Endodermal cell (in vitro differentiated cells): Measurements from ENCODE around the gene NFYA. TPM values are rescaled to one million over a fixed set of nuclear protein-coding genes. Genes with fewer than 3 reads are reported as not detected.

Experiments
- DNase-seq: peaks from one replicate; pipeline ENCODE4 v3.0.0-alpha.2; 2017
- H3K27ac ChIP-seq: 2 replicates; pipeline ENCODE4 v1.5.1; 2013; ENCODE audit warnings: mild to moderate bottlenecking, low read depth, low read length, moderate library complexity
- H3K27me3 ChIP-seq: 2 replicates; pipeline ENCODE4 v1.6.1; 2013; ENCODE audit warnings: mild to moderate bottlenecking, low read length, moderate library complexity; ENCODE audit not compliant: insufficient read depth, control insufficient read depth, poor library complexity, severe bottlenecking
- H3K36me3 ChIP-seq: 2 replicates; pipeline ENCODE4 v1.7.0; 2013; ENCODE audit warnings: mild to moderate bottlenecking, low read length, moderate library complexity; ENCODE audit not compliant: control insufficient read depth, insufficient read depth
- H3K4me1 ChIP-seq: one replicate; pipeline ENCODE4 v1.7.0; 2013; ENCODE audit warnings: low read length; ENCODE audit not compliant: control insufficient read depth, insufficient read depth
- H3K4me3 ChIP-seq: 2 replicates; pipeline ENCODE4 v1.5.1; 2013; ENCODE audit warnings: mild to moderate bottlenecking, low read length, moderate library complexity
- H3K9ac ChIP-seq: 2 replicates; pipeline ENCODE4 v1.6.1; 2013; ENCODE audit warnings: mild to moderate bottlenecking, low read length, moderate library complexity; ENCODE audit not compliant: poor library complexity, severe bottlenecking; ENCODE audit errors: extremely low read depth
- H3K9me3 ChIP-seq: 2 replicates; pipeline ENCODE4 v1.6.1; 2013; ENCODE audit warnings: mild to moderate bottlenecking, low read length, moderate library complexity; ENCODE audit not compliant: control insufficient read depth
- H3K27ac Mint-ChIP-seq: 2 replicates; pipeline ENCODE4 v1.8.0; 2020; ENCODE audit warnings: mixed read lengths
- H3K27me3 Mint-ChIP-seq: 2 replicates; pipeline ENCODE4 v1.8.0; 2021; ENCODE audit warnings: mild to moderate bottlenecking, mixed read lengths; ENCODE audit not compliant: insufficient read depth
- H3K36me3 Mint-ChIP-seq: 2 replicates; pipeline ENCODE4 v1.8.0; 2020; ENCODE audit warnings: low read depth, mixed read lengths
- H3K4me1 Mint-ChIP-seq: 2 replicates; pipeline ENCODE4 v1.8.0; 2020; ENCODE audit warnings: mixed read lengths
- H3K4me3 Mint-ChIP-seq: 2 replicates; pipeline ENCODE4 v1.8.0; 2020; ENCODE audit warnings: mild to moderate bottlenecking, moderate library complexity, mixed read lengths
- H3K9me3 Mint-ChIP-seq: 2 replicates; pipeline ENCODE4 v1.8.0; 2020; ENCODE audit warnings: mild to moderate bottlenecking, mixed read lengths
- WGBS, 2 experiments: methylation state at CpG; one replicate each; pipeline versions ENCODE4 v1.1.5 to v1.1.7; 2013; ENCODE audit warnings: missing lambda C conversion rate in 2 of 2, mixed read lengths in 1 of 2; ENCODE audit not compliant: insufficient coverage in 1 of 2, insufficient read length in 1 of 2; 5-methylcytosine and 5-hydroxymethylcytosine counted together
- total RNA-seq, 2 donors: library from RNA; stranded (reverse); fragmentation: NEBNext Ultra II Directional in 1 of 2; extraction: Animal tissue kit (Norgen Biotek cat#: 25700) in 1 of 2; gene quantifications; 2 replicates in 1 of 2; 3 replicates in 1 of 2; pipeline ENCODE4 v1.2.1, GENCODE V29; 2021
- TF ChIP-seq, protein P1 (sequence below): fragments of 200-600 bp; sonication (generic); conservative IDR thresholded peaks from 2 replicates; pipeline ENCODE4 v1.5.0; 2021; ENCODE audit warnings: antibody characterized with exemption, mild to moderate bottlenecking

The NFYA gene
- total RNA-seq, 2 donors from 2014 or later: 44.8 to 45.8 TPM

DNA sequence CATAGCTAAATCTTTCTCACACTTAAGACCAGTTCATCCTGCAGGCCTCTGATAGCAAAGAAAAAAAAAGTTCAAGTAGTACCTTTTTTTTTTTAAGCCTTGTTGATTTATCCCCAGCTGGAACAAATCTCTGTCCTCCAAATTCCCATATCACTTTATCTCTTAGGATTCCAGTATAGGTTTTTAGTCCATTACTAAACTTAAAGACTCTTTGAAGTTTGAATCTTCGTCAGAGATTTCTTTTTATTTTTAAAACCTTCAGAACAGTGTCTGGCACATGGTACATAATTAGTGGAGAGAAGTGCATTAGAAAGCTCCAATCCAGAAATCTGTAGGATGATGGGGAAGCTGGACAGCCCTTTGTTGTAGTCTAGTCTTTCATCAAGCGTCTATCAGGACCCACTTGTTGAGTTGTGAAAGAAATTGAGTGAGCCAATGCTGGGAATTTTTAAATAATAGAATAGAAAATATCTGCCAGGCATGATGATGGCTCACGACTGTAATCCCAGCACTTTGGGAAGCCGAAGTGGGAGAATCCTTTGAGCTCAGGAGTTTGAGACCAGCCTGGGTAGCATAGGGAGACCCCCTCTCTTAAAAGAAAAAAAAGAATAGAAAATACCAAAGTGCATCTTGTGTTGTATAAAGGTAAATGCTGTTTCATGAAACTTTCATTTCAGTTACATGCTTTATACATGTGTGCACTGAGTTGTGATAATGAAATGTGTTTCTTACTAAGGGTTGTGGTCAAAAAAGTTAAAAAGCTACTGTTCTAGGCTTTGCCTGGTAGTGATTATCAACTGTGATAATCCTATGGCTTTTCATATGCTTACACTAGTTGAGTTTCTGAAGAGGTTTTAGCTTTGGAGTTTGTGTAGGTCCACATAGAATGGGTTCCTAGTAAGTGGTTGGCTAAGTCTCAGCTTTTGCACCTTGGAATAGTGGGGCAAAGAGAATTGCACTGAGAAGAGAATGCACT is 3.2 kb downstream of the NFYA start:
- TF ChIP-seq, protein P1, sequence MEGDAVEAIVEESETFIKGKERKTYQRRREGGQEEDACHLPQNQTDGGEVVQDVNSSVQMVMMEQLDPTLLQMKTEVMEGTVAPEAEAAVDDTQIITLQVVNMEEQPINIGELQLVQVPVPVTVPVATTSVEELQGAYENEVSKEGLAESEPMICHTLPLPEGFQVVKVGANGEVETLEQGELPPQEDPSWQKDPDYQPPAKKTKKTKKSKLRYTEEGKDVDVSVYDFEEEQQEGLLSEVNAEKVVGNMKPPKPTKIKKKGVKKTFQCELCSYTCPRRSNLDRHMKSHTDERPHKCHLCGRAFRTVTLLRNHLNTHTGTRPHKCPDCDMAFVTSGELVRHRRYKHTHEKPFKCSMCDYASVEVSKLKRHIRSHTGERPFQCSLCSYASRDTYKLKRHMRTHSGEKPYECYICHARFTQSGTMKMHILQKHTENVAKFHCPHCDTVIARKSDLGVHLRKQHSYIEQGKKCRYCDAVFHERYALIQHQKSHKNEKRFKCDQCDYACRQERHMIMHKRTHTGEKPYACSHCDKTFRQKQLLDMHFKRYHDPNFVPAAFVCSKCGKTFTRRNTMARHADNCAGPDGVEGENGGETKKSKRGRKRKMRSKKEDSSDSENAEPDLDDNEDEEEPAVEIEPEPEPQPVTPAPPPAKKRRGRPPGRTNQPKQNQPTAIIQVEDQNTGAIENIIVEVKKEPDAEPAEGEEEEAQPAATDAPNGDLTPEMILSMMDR: no peak
- Mint-ChIP-seq H3K4me3 (peak overlapping the region; percentile 78), H3K4me1 (peaks cover 41% of the 10 kb centered on the region), H3K27ac (peak overlapping the region; percentile 75), H3K9me3 (no peaks in the 10 kb centered on the region), H3K27me3 (no peaks in the 10 kb centered on the region), H3K36me3 (peaks cover 28% of the 10 kb centered on the region)
- Histone ChIP-seq H3K9ac (no peak overlapping the region), H3K9me3 (no peaks in the 10 kb centered on the region), H3K27ac (no peak overlapping the region), H3K4me1 (peaks cover 9% of the 10 kb centered on the region), H3K36me3 (peaks cover 29% of the 10 kb centered on the region), H3K27me3 (no peaks in the 10 kb centered on the region), H3K4me3 (peak overlapping the region; percentile 98)
- WGBS, 2 experiments: 86 to 95% methylated on average over 3 to 4 of the region's 4 CpGs
- no peak for DNase-seq

- Mint-ChIP-seq H3K4me3 (no peak overlapping the region), H3K9me3 (no peaks in the 10 kb centered on the region), H3K4me1 (peaks cover 48% of the 10 kb centered on the region), H3K36me3 (peaks cover 36% of the 10 kb centered on the region), H3K27ac (no peak overlapping the region), H3K27me3 (no peaks in the 10 kb centered on the region)
- no peak for DNase-seq
- Histone ChIP-seq H3K27ac (no peak overlapping the region), H3K36me3 (peaks cover 36% of the 10 kb centered on the region), H3K9me3 (no peaks in the 10 kb centered on the region), H3K4me3 (no peak overlapping the region), H3K27me3 (no peaks in the 10 kb centered on the region), H3K4me1 (peaks cover 16% of the 10 kb centered on the region), H3K9ac (no peak overlapping the region)
- 92 to 93% methylated on average over 2 of the region's 2 CpGs for WGBS, 2 experiments
- TF ChIP-seq, protein P1: no peak
Measured at GRCh38 chr6:41077536-41077935, 4.8 kb downstream of the NFYA start.

DNA sequence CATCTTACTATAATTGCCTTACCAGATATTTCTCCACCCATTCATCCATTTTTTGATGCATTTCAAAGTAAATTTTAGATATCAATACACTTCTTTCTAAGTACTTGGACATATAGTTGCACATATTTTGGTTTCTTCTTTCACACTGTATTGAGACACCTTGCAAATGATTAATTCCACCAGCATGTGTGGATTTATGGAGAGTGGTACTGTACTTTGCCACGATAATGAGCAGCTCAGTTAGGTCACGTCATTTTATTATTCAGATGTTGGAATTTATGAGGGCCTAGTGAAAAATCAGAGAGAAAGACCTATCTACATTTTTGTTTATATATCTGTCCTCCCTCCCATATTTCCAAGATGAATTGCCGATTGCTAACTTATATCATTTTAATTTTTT is 5.3 kb downstream of the NFYA start:
- H3K4me1 Mint-ChIP-seq: peaks cover 53% of the 10 kb centered on the region
- H3K4me3 Mint-ChIP-seq: no peak overlapping the region
- no peaks in the 10 kb centered on the region for H3K27me3 Mint-ChIP-seq
- no peak overlapping the region for H3K27ac ChIP-seq
- peaks cover 38% of the 10 kb centered on the region for H3K36me3 Mint-ChIP-seq
- no peaks in the 10 kb centered on the region for H3K9me3 ChIP-seq
- DNase-seq: no peak
- H3K27ac Mint-ChIP-seq: no peak overlapping the region
- WGBS, 2 experiments: 100% methylated on average over 2 of the region's 3 CpGs; no CpG with 5 or more reads in 1 of the 2 experiments
- TF ChIP-seq, protein P1: no peak
- H3K9ac ChIP-seq: no peak overlapping the region
- H3K27me3 ChIP-seq: no peaks in the 10 kb centered on the region
- H3K36me3 ChIP-seq: peaks cover 42% of the 10 kb centered on the region
- no peaks in the 10 kb centered on the region for H3K9me3 Mint-ChIP-seq
- no peak overlapping the region for H3K4me3 ChIP-seq
- H3K4me1 ChIP-seq: peaks cover 16% of the 10 kb centered on the region
